ENCODE results near the gene SYNGAP1.

SYNGAP1 gene

GRCh38 chr6:33431880-33432541, 12.1 kb downstream of the SYNGAP1 start:
- DNase-seq (ENCODE audit: insufficient read length, low spot score): no peak
- FAIRE-seq: no peak
- TF ChIP-seq POLR2A (IDR thresholded peaks at IDR 0.05; ENCODE audit: low read depth, low read length): no peak

GRCh38 chr6:33432546-33432945, 12.7 kb downstream of the SYNGAP1 start:
- no peak for TF ChIP-seq POLR2A (IDR thresholded peaks at IDR 0.05; ENCODE audit: low read depth, low read length)
- no peak for DNase-seq (ENCODE audit: insufficient read length, low spot score)
- FAIRE-seq: no peak

GRCh38 chr6:33433001-33433543, 13.2 kb downstream of the SYNGAP1 start:
- no peak for TF ChIP-seq POLR2A (IDR thresholded peaks at IDR 0.05; ENCODE audit: low read depth, low read length)
- no peak for FAIRE-seq
- DNase-seq (ENCODE audit: insufficient read length, low spot score): no peak

GRCh38 chr6:33433544-33434191, 13.8 kb downstream of the SYNGAP1 start:
- no peak for DNase-seq (ENCODE audit: insufficient read length, low spot score)
- no peak for FAIRE-seq
- TF ChIP-seq POLR2A (IDR thresholded peaks at IDR 0.05; ENCODE audit: low read depth, low read length): no peak

- no peak for TF ChIP-seq POLR2A (IDR thresholded peaks at IDR 0.05; ENCODE audit: low read depth, low read length)
- FAIRE-seq (no peak), DNase-seq (ENCODE audit: insufficient read length, low spot score) (no peak)
These were observed 15.1 kb downstream of the SYNGAP1 start for GRCh38 chr6:33434961-33435360.

GRCh38 chr6:33437666-33438065, 17.8 kb downstream of the SYNGAP1 start:
- no peak for DNase-seq (ENCODE audit: insufficient read length, low spot score)
- TF ChIP-seq POLR2A (IDR thresholded peaks at IDR 0.05; ENCODE audit: low read depth, low read length): no peak
- no peak for FAIRE-seq

GRCh38 chr6:33438978-33439594, 19.2 kb downstream of the SYNGAP1 start:
- no peak for DNase-seq (ENCODE audit: insufficient read length, low spot score)
- no peak for TF ChIP-seq POLR2A (IDR thresholded peaks at IDR 0.05; ENCODE audit: low read depth, low read length)
- FAIRE-seq: no peak

- DNase-seq (ENCODE audit: insufficient read length, low spot score) (no peak), FAIRE-seq (no peak)
- TF ChIP-seq POLR2A (IDR thresholded peaks at IDR 0.05; ENCODE audit: low read depth, low read length): no peak
These were observed 20.2 kb downstream of the SYNGAP1 start for GRCh38 chr6:33439956-33440648.

GRCh38 chr6:33440649-33441309, 20.9 kb downstream of the SYNGAP1 start:
- no peak for TF ChIP-seq POLR2A (IDR thresholded peaks at IDR 0.05; ENCODE audit: low read depth, low read length)
- no peak for FAIRE-seq
- DNase-seq (ENCODE audit: insufficient read length, low spot score): no peak

GRCh38 chr6:33441457-33441856, 21.6 kb downstream of the SYNGAP1 start:
- FAIRE-seq (no peak), DNase-seq (ENCODE audit: insufficient read length, low spot score) (no peak)
- no peak for TF ChIP-seq POLR2A (IDR thresholded peaks at IDR 0.05; ENCODE audit: low read depth, low read length)

GRCh38 chr6:33442283-33442682, 22.4 kb downstream of the SYNGAP1 start:
- no peak for DNase-seq (ENCODE audit: insufficient read length, low spot score)
- no peak for TF ChIP-seq POLR2A (IDR thresholded peaks at IDR 0.05; ENCODE audit: low read depth, low read length)
- FAIRE-seq: no peak

GRCh38 chr6:33443025-33443424, 23.2 kb downstream of the SYNGAP1 start:
- no peak for TF ChIP-seq POLR2A (IDR thresholded peaks at IDR 0.05; ENCODE audit: low read depth, low read length)
- DNase-seq (ENCODE audit: insufficient read length, low spot score): no peak
- no peak for FAIRE-seq

GRCh38 chr6:33443619-33444504, 24.0 kb downstream of the SYNGAP1 start:
- no peak for DNase-seq (ENCODE audit: insufficient read length, low spot score)
- no peak for FAIRE-seq
- TF ChIP-seq POLR2A (IDR thresholded peaks at IDR 0.05; ENCODE audit: low read depth, low read length): no peak
